Erythroblast (primary cell): ENCODE results near the gene ADGRL1.
"Not testable (repeated sequence)": the region's sequence is repeated elsewhere in the genome, so short reads cannot be mapped to it uniquely, and the experiment has no call there.

Experiments used
- GATA1 ChIP-seq: IDR thresholded peaks from 2 replicates; pipeline ENCODE4 v1.6.1; 2011; ENCODE audit warnings: low read depth, mild to moderate bottlenecking, control low read depth, low read length, moderate library complexity
- POLR2A ChIP-seq: IDR thresholded peaks from 2 replicates; pipeline ENCODE4 v1.6.1; 2011; ENCODE audit warnings: mild to moderate bottlenecking, low read length

DNA sequence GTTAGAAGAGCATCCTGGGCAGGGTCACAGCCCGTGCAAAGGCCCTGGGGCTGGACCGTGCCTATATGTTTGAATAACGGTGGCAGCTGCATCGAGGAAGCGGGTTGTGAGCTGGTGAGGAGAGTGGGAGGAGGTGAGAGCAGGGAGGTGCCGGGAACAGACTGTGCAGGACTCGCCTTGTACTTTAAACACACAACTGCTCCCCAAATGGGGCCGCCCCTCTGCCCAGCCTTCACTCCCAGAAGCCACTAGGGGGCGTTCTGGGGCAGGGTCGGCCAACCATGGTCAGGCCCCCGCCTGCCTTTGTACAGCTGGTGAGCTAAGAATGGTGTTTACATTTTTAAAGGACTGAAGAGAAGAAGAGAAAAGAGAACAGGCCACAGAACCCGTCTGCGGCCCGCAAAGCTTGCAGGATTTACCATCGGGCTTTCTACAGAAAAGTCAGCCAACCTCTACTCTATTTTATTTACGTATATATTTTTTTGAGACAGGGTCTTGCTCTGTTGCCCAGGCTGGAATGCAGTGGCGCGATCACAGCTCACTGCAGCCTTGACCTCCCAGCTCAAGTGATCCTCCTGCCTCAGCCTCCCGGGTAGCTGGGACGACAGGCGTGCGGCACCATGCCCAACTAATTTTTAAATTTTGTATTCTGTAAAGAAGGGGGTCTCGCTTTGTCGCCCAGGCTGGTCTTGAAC lies 5.7 kb downstream of the ADGRL1 start:
- TF ChIP-seq POLR2A, GATA1: not testable (repeated sequence)
